Tibial nerve (tissue), 4 donors: ENCODE measurements around the gene CEP128.

Source experiments
- EP300 ChIP-seq, 2 donors: sonication (generic); formaldehyde crosslinking; IDR thresholded peaks; one replicate each; pipeline ENCODE4 v1.6.1; 2017; ENCODE audit warnings: antibody characterized with exemption in 2 of 2, mild to moderate bottlenecking in 1 of 2
- TF ChIP-seq, protein P1 (sequence below), 5 experiments: fragments of 200-600 bp in 3 of 5; fragments of 450-650 bp in 2 of 5; sonication (generic) in 3 of 5; IDR thresholded peaks; one replicate each; pipeline ENCODE4 v1.5.1; 2016 to 2019; ENCODE audit warnings: antibody characterized with exemption in 5 of 5, mild to moderate bottlenecking in 3 of 5, moderate library complexity in 2 of 5

DNA sequence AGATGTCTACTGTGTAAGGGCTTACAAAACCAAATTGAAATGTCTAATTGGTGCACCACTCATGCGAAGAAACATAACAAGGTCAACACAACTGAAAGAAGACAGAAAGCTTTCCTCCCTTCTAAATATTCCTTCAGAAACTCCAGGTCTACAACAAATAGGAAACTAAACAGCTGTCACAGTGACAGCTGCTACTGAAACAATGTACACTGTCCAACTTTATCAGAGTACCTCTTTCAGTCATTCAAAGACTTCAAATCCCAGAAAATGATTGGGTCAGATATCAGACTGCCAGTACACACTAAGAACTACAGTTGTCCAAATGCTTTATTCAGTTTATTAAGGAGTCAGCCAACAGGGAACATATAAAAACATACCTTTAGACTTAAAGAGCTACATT lies 35.2 kb downstream of the CEP128 start:
- no peak for TF ChIP-seq EP300 (IDR thresholded peaks at IDR 0.05)
- TF ChIP-seq, protein P1, sequence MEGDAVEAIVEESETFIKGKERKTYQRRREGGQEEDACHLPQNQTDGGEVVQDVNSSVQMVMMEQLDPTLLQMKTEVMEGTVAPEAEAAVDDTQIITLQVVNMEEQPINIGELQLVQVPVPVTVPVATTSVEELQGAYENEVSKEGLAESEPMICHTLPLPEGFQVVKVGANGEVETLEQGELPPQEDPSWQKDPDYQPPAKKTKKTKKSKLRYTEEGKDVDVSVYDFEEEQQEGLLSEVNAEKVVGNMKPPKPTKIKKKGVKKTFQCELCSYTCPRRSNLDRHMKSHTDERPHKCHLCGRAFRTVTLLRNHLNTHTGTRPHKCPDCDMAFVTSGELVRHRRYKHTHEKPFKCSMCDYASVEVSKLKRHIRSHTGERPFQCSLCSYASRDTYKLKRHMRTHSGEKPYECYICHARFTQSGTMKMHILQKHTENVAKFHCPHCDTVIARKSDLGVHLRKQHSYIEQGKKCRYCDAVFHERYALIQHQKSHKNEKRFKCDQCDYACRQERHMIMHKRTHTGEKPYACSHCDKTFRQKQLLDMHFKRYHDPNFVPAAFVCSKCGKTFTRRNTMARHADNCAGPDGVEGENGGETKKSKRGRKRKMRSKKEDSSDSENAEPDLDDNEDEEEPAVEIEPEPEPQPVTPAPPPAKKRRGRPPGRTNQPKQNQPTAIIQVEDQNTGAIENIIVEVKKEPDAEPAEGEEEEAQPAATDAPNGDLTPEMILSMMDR (IDR thresholded peaks at IDR 0.05) = no peak
